Loucy (cell line): ENCODE results near the gene FAM20C.

Source experiments
- CTCF ChIP-seq: fragments of 200-600 bp; sonication (generic); conservative IDR thresholded peaks from 2 replicates; pipeline ENCODE4 v1.5.1; 2014; ENCODE audit warnings: mild to moderate bottlenecking, antibody characterized with exemption, low read length
- EZH2phosphoT487 ChIP-seq: fragments of 200-600 bp; IDR thresholded peaks from 2 replicates; pipeline ENCODE4 v1.6.1; 2018; ENCODE audit warnings: antibody characterized with exemption, mild to moderate bottlenecking, moderate library complexity, borderline replicate concordance

GRCh38 chr7:200704-201103 is 8.3 kb downstream of the FAM20C start:
- TF ChIP-seq CTCF = no peak; the same call in 1 of the 2 replicates
- TF ChIP-seq EZH2phosphoT487 = no peak
